Measurements from ENCODE around the gene MCM9.
A peak's percentile ranks its signal among the peaks of the same experiment; 100 is the strongest.

Gene MCM9

DNA sequence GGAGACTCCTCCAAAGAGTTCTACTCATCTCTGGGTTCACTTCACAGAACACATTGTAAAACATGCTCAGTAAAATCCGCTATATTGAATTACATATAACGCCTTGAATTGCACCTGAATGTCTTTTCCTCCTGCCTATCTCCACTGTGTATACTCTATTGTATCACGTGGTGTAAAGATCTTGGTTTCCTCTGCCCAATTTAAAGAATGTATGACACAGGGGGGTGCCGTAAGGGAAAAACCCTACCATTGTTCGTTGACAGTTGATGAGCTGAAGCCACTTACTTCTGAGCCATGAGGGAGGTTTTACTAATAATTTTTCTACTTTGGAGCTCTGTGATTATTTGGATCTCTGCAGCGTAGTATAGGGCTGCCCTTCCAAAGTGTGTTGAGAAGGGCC, 35.0 kb downstream of the MCM9 start:
- CTCF ChIA-PET: interaction anchor here (0.7 to 0.9 kb wide), 2 partner anchors 23 to 50 kb away, joined by 3 read pairs; no protein-coding TSS in a partner anchor
- TF ChIP-seq CTCF (conservative IDR thresholded peaks at IDR 0.05; ENCODE audit: low read depth): no peak
- POLR2A ChIA-PET (ENCODE audit: low non-redundant PET): no interaction called here
- H3K27ac ChIP-seq: no peak overlapping the region
- no peak for DNase-seq (ENCODE audit: low spot score)

- POLR2A ChIA-PET (ENCODE audit: low non-redundant PET): no interaction called here
- no peak for DNase-seq (ENCODE audit: low spot score)
- CTCF ChIA-PET: no interaction called here
- TF ChIP-seq CTCF (conservative IDR thresholded peaks at IDR 0.05; ENCODE audit: low read depth): no peak
- H3K27ac ChIP-seq: no peak overlapping the region
These were observed 37.6 kb downstream of the MCM9 start for GRCh38 chr6:118897386-118897785.

DNA sequence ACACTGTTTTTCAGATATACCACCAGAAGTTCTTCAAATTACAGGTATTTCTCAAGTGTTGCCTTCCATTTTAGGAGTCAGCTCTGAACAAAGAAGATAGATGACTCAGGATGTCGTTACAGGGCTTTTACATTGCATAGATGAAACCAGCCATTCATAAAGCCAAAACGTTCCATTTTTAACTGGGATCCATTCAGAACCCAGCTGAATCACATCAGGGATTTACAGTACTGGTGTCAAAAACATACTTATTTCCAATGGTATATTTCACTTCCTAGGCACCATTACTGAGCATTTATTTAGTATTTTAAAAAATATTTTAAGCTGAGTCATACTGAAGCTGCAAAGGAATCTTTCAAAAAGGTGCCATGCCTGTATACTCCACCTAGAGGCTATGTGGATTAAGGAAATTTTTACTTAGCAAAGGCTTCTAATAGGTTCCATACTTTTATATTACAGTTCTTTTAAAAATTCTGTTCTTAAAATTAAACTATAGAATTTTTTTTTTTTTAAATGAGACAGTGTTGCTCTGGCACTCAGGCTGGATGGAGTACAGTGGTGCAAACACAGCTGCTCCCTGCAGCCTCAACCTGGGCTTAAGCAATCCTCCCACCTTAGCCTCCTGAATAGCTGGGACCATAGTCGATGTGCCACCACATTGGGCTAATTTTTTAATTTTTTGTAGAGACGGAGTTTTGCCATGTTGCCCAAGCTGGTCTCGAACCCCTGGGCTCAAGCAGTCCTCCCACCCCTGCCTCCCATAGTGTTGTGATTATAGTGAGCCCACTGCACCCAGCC, 38.4 kb downstream of the MCM9 start:
- CTCF ChIA-PET: interaction anchor here (0.6 to 0.7 kb wide), 4 partner anchors 16 to 1516 kb away, joined by 3 to 4 read pairs (median 3); no protein-coding TSS in a partner anchor
- peak; percentile 53 for TF ChIP-seq CTCF (conservative IDR thresholded peaks at IDR 0.05; ENCODE audit: low read depth)
- peak; percentile 53 for DNase-seq (ENCODE audit: low spot score)
- peak overlapping the region; percentile 72 for H3K27ac ChIP-seq
- POLR2A ChIA-PET (ENCODE audit: low non-redundant PET): no interaction called here

- DNase-seq (ENCODE audit: low spot score): no peak
- ChIA-PET CTCF (interaction anchor here (0.7 kb wide), 3 partner anchors 17 to 432 kb away, joined by 3 to 4 read pairs (median 3); no protein-coding TSS in a partner anchor), POLR2A (ENCODE audit: low non-redundant PET) (no interaction called here)
- H3K27ac ChIP-seq: no peak overlapping the region
- no peak for TF ChIP-seq CTCF (conservative IDR thresholded peaks at IDR 0.05; ENCODE audit: low read depth)
These were observed 39.1 kb downstream of the MCM9 start for GRCh38 chr6:118895859-118896258.

GRCh38 chr6:118895261-118895560, 39.7 kb downstream of the MCM9 start:
- POLR2A ChIA-PET (ENCODE audit: low non-redundant PET): no interaction called here

More at GRCh38 chr6:118895261-118895560, 39.7 kb downstream of the MCM9 start:
- TF ChIP-seq CTCF (conservative IDR thresholded peaks at IDR 0.05; ENCODE audit: low read depth): no peak
- CTCF ChIA-PET: interaction anchor here (0.6 to 0.7 kb wide), 2 partner anchors 27 to 432 kb away, joined by 3 read pairs; no protein-coding TSS in a partner anchor
- DNase-seq (ENCODE audit: low spot score): no peak
- H3K27ac ChIP-seq: peak overlapping the region; percentile 97
